Measurements from ENCODE around the gene RERGL.

DNA sequence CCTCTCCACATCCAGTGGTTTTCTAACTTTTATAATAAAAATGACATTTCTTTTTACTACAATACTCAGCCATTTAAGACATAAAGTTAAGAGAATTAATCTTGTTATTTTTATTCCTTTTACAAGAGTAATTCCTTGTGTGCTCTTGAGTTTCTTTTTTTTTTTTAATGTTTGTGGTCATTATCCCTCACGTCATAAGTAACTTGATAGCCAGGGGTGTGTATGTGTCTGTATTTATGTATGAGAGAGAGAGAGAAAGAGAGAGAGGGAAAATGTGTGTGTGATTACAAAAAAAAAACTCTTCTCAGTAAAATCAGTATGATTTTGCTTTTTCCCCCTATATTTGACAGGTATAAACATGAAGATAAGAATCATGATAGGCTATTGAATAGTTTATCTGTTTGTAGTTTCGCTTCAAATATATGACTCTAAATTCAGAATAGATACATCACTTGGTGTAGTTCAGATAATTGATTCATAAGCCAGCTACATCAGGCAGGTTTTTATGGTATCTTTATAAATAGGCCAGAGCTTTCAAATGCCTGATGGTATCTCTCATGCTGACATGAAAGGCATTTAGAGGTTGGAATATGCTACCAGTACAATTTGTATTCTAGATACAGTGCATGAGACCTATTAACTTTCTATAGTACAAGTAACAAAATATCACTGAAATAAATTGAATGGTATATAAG is 34.9 kb downstream of the RERGL start:
- TF ChIP-seq, protein P1, sequence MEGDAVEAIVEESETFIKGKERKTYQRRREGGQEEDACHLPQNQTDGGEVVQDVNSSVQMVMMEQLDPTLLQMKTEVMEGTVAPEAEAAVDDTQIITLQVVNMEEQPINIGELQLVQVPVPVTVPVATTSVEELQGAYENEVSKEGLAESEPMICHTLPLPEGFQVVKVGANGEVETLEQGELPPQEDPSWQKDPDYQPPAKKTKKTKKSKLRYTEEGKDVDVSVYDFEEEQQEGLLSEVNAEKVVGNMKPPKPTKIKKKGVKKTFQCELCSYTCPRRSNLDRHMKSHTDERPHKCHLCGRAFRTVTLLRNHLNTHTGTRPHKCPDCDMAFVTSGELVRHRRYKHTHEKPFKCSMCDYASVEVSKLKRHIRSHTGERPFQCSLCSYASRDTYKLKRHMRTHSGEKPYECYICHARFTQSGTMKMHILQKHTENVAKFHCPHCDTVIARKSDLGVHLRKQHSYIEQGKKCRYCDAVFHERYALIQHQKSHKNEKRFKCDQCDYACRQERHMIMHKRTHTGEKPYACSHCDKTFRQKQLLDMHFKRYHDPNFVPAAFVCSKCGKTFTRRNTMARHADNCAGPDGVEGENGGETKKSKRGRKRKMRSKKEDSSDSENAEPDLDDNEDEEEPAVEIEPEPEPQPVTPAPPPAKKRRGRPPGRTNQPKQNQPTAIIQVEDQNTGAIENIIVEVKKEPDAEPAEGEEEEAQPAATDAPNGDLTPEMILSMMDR (IDR thresholded peaks at IDR 0.05; ENCODE audit: low read depth, low read length): no peak
- TF ChIP-seq EZH2phosphoT487 (IDR thresholded peaks at IDR 0.05; ENCODE audit: low read depth): no peak
